Mononuclear cell (primary cell): Measurements from ENCODE around the gene EPHA8. TPM values are rescaled to one million over a fixed set of nuclear protein-coding genes. Genes with fewer than 3 reads are reported as not detected.

Source experiments
- H3K27me3 ChIP-seq: 2 replicates; pipeline ENCODE4 v1.6.0; 2011; ENCODE audit warnings: low read length, control low read depth; ENCODE audit not compliant: insufficient read depth
- H3K4me1 ChIP-seq: 2 replicates; pipeline ENCODE4 v1.5.1; 2011; ENCODE audit warnings: mild to moderate bottlenecking, low read length, control low read depth; ENCODE audit not compliant: insufficient read depth
- H3K4me3 ChIP-seq: 2 replicates; pipeline ENCODE4 v1.5.1; 2011; ENCODE audit warnings: mild to moderate bottlenecking, low read length, moderate library complexity
- H3K9me3 ChIP-seq: 2 replicates; pipeline ENCODE4 v1.5.1; 2011; ENCODE audit warnings: low read depth, mild to moderate bottlenecking, control low read depth, low read length
- total RNA-seq: library from RNA; depleted of rRNA; stranded (reverse); fragments of >200 nt; gene quantifications from one replicate; pipeline ENCODE4 v1.2.3, GENCODE V29; 2012

EPHA8 gene
- total RNA-seq, 1 donor: not detected

GRCh38 chr1:22626237-22627157 is 63.2 kb downstream of the EPHA8 start:
- no peak overlapping the region for H3K4me3 ChIP-seq
- no peaks in the 10 kb centered on the region for H3K9me3 ChIP-seq
- peaks cover 5% of the 10 kb centered on the region for H3K27me3 ChIP-seq
- no peaks in the 10 kb centered on the region for H3K4me1 ChIP-seq

- H3K27me3 ChIP-seq: peaks cover 5% of the 10 kb centered on the region
Observed at GRCh38 chr1:22627331-22627730, 64.0 kb downstream of the EPHA8 start.

GRCh38 chr1:22628698-22629444 is 65.6 kb downstream of the EPHA8 start:
- Histone ChIP-seq H3K27me3 (peaks cover 5% of the 10 kb centered on the region), H3K4me3 (no peak overlapping the region), H3K9me3 (no peaks in the 10 kb centered on the region), H3K4me1 (no peaks in the 10 kb centered on the region)

More at GRCh38 chr1:22627331-22627730, 64.0 kb downstream of the EPHA8 start:
- no peaks in the 10 kb centered on the region for H3K4me1 ChIP-seq
- H3K9me3 ChIP-seq: no peaks in the 10 kb centered on the region
- H3K4me3 ChIP-seq: no peak overlapping the region

GRCh38 chr1:22629886-22630285 is 66.6 kb downstream of the EPHA8 start:
- H3K4me3 ChIP-seq: no peak overlapping the region
- no peaks in the 10 kb centered on the region for H3K4me1 ChIP-seq
- H3K9me3 ChIP-seq: no peaks in the 10 kb centered on the region
- peaks cover 5% of the 10 kb centered on the region for H3K27me3 ChIP-seq

DNA sequence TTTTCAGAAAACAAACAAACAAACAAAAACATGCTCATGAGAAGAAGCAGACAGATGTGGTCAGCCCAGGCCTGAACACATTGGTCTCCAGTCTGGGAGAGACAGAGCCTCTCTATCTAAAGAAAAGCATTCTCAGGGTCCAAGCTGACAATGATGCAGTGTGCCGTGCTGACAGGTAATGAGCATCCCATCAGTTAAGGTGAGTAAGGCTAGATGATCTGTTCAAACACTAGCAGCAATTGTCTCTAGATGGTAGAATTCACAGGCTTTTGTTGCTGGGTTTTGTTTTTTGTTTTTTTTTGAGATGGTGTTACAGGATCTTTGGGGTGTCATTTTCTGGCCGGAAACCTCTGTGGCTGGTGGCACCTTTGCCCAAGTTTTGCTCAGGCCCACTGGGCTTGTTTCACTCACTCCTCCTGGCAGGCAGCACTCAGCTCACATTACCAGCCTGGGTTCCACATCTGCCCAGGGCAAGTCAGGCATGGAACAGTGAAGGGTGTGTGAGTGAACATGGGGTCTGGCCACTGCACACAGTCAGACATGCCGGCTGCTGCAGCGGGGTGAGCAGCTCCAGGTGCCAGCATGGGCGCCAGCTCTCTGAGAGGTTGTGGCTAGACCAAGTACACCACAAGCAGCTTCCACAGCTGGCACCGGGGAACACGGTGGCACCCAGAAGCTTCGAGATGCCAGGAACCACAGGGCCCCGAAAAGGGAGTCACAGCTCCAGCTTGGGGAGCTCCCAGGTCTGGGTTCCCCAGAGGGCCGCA is 70.6 kb downstream of the EPHA8 start:
- H3K4me1 ChIP-seq: no peaks in the 10 kb centered on the region
- H3K4me3 ChIP-seq: no peak overlapping the region
- H3K9me3 ChIP-seq: no peaks in the 10 kb centered on the region
- no peaks in the 10 kb centered on the region for H3K27me3 ChIP-seq

DNA sequence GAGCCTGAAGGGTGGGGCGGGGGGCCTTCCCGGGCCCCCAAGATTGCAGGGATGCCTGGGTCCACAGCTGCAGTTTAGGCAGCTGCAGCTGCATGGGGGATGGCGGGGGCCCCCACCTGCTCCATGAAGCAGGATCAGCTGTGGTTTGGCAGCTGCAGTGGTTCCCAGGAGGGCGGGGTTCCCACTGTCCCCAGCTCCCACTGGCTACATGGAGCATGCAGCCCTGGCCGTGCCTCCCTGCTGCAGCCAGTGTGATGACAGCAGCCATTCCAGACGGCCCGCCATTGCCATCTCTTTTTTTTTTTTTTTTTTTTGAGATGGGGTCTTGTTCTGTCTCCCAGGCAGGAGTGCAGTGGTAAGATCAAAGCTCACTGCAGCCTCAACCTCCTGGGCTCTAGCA is 72.1 kb downstream of the EPHA8 start:
- no peak overlapping the region for H3K4me3 ChIP-seq
- H3K27me3 ChIP-seq: no peaks in the 10 kb centered on the region
- H3K9me3 ChIP-seq: no peaks in the 10 kb centered on the region
- H3K4me1 ChIP-seq: no peaks in the 10 kb centered on the region

- Histone ChIP-seq H3K4me1 (no peaks in the 10 kb centered on the region), H3K9me3 (no peaks in the 10 kb centered on the region), H3K4me3 (no peak within 1 kb of the TSS), H3K27me3 (no peaks in the 10 kb centered on the region)
Observed at GRCh38 chr1:22636353-22636752, 73.1 kb downstream of the EPHA8 start, which contains the start of gene C1QA. Gene C1QA (plus strand): TSS chr1:22636628. CDS start chr1:22637617, 989 bp downstream.

DNA sequence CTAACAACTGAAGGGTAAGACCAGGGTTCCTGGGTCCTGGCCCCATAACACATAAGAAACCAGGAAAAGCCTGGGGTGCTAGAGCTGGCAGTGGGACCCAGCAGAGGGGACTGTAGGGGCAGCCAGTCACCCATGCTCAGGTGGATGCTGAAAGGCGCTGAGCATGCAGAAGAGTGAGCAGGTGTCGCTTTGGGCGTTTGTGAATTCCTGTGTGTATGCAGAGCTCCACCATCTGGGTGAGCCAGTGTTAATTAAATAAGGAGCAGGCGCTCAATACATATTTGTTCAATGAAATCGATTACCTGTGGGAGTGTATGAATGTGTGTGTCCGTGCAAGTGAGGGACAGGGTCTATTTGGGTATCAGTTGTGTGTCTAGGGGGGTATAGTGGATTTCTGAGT is 73.6 kb downstream of the EPHA8 start:
- Histone ChIP-seq H3K27me3 (no peaks in the 10 kb centered on the region), H3K4me3 (no peak overlapping the region), H3K9me3 (no peaks in the 10 kb centered on the region), H3K4me1 (no peaks in the 10 kb centered on the region)

- Histone ChIP-seq H3K9me3 (no peaks in the 10 kb centered on the region), H3K4me3 (no peak overlapping the region), H3K4me1 (no peaks in the 10 kb centered on the region), H3K27me3 (no peaks in the 10 kb centered on the region)
Observed at GRCh38 chr1:22637907-22638445, 74.7 kb downstream of the EPHA8 start.

DNA sequence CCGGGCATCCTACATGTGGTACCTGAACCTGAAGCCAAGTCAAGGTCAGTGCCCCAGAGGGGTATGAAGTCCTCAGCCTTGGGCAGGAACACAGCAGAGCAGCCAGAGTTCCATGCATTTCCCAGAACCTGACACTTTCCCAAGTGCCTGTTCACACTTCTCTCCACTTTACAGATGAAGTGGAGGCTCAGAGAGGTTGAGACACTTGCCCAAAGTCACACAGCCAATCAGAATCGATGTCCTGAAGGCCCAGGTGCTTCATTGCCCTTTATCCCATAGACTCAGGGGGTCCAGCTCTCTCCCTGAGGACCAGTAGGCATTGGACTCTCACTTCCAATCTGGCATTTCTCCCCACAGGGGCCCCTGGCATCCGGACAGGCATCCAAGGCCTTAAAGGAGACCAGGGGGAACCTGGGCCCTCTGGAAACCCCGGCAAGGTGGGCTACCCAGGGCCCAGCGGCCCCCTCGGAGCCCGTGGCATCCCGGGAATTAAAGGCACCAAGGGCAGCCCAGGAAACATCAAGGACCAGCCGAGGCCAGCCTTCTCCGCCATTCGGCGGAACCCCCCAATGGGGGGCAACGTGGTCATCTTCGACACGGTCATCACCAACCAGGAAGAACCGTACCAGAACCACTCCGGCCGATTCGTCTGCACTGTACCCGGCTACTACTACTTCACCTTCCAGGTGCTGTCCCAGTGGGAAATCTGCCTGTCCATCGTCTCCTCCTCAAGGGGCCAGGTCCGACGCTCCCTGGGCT is 75.4 kb downstream of the EPHA8 start:
- Histone ChIP-seq H3K9me3 (no peaks in the 10 kb centered on the region), H3K4me1 (no peaks in the 10 kb centered on the region), H3K4me3 (no peak overlapping the region), H3K27me3 (no peaks in the 10 kb centered on the region)

DNA sequence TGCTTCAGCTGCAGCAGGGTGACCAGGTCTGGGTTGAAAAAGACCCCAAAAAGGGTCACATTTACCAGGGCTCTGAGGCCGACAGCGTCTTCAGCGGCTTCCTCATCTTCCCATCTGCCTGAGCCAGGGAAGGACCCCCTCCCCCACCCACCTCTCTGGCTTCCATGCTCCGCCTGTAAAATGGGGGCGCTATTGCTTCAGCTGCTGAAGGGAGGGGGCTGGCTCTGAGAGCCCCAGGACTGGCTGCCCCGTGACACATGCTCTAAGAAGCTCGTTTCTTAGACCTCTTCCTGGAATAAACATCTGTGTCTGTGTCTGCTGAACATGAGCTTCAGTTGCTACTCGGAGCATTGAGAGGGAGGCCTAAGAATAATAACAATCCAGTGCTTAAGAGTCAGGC is 76.0 kb downstream of the EPHA8 start:
- no peaks in the 10 kb centered on the region for H3K27me3 ChIP-seq
- H3K9me3 ChIP-seq: no peaks in the 10 kb centered on the region
- H3K4me1 ChIP-seq: no peaks in the 10 kb centered on the region
- H3K4me3 ChIP-seq: no peak overlapping the region

DNA sequence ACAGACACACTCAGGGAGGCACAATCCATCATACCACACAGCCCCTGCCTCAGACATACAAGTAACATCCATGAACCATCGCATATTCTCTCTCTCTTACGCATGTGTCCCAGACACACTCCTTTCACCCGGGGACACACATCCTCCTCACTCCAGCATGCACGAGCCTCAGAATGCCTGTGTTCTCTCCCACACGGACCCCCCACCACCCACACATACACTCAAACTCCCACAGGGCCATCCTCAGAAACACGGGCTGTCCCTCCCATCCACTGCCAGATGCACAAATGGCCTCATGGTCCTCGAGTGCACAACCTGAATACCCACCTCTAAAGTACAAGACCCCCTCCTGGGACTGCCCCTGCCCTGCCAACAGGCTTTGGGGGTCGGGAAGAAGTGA is 78.0 kb downstream of the EPHA8 start:
- Histone ChIP-seq H3K4me3 (no peak overlapping the region), H3K9me3 (no peaks in the 10 kb centered on the region), H3K27me3 (no peaks in the 10 kb centered on the region), H3K4me1 (no peaks in the 10 kb centered on the region)

GRCh38 chr1:22641906-22642636 is 78.8 kb downstream of the EPHA8 start:
- Histone ChIP-seq H3K9me3 (no peaks in the 10 kb centered on the region), H3K27me3 (no peaks in the 10 kb centered on the region), H3K4me3 (no peak overlapping the region), H3K4me1 (no peaks in the 10 kb centered on the region)
